SK-N-SH (cell line): ENCODE measurements around the gene GPC5. TPM values are rescaled to one million over a fixed set of nuclear protein-coding genes. Genes with fewer than 3 reads are reported as not detected.

Source experiments
- CTCF ChIA-PET: fragments of 300-600, 350-600 bp; formaldehyde crosslinking; extraction: SDS; loops from one replicate; lab custom pipeline; 2021; lab: Yijun Ruan, JAX
- POLR2A ChIA-PET: fragments of 350-600 bp; sonication (Branson Sonifier 250); formaldehyde crosslinking; extraction: SDS; loops from one replicate; lab custom pipeline; 2020; ENCODE audit warnings: antibody characterized with exemption, inconsistent platforms; lab: Yijun Ruan, JAX
- DNase-seq: peaks from one replicate; pipeline ENCODE4 v3.0.0; 2012
- H2AFZ ChIP-seq: fragments of 200-600 bp; sonication (generic); 2 replicates; pipeline ENCODE4 v1.8.1; 2016; ENCODE audit warnings: antibody characterized with exemption, mild to moderate bottlenecking, low read depth
- H3F3A ChIP-seq: fragments of 200-600 bp; sonication (generic); replicated peaks from 2 replicates; pipeline ENCODE3; 2016; ENCODE audit warnings: antibody characterized with exemption, mild to moderate bottlenecking; ENCODE audit not compliant: insufficient read depth
- H3K27ac ChIP-seq, 2 experiments: fragments of 200-500 bp in 1 of 2; fragments of 200-600 bp in 1 of 2; sonication (Bioruptor generic) in 1 of 2; sonication (generic), shearing (Covaris generic) in 1 of 2; 2 replicates each; pipeline versions ENCODE4 v1.5.1 to v1.6.1; 2014 to 2016; ENCODE audit warnings: low read depth in 2 of 2, inconsistent platforms in 1 of 2, low read length in 1 of 2, mild to moderate bottlenecking in 1 of 2, mixed read lengths in 1 of 2
- H3K27me3 ChIP-seq: fragments of 200-600 bp; sonication (generic), shearing (Covaris generic); 2 replicates; pipeline ENCODE4 v1.6.1; 2016; ENCODE audit warnings: mixed run types; ENCODE audit not compliant: insufficient read depth
- H3K36me3 ChIP-seq, 2 experiments: fragments of 200-500 bp in 1 of 2; fragments of 200-600 bp in 1 of 2; sonication (Bioruptor generic) in 1 of 2; sonication (generic) in 1 of 2; replicated peaks in 1 of 2; 2 replicates each; pipeline versions ENCODE3 to v1.5.1; 2014 to 2016; ENCODE audit warnings: low read length in 1 of 2, mild to moderate bottlenecking in 1 of 2; ENCODE audit not compliant: insufficient read depth in 2 of 2, control insufficient read depth in 1 of 2
- H3K4me1 ChIP-seq, 2 experiments: fragments of 200-500 bp in 1 of 2; fragments of 200-600 bp in 1 of 2; sonication (Bioruptor generic) in 1 of 2; sonication (generic), shearing (Covaris generic) in 1 of 2; 2 replicates each; pipeline versions ENCODE4 v1.5.1 to v1.6.1; 2014 to 2016; ENCODE audit warnings: low read depth in 1 of 2, low read length in 1 of 2, mixed run types in 1 of 2; ENCODE audit not compliant: insufficient read depth in 2 of 2, control insufficient read depth in 1 of 2
- H3K4me2 ChIP-seq: fragments of 200-600 bp; sonication (generic), shearing (Covaris generic); 2 replicates; pipeline ENCODE4 v1.6.1; 2017; ENCODE audit warnings: mixed run types
- H3K4me3 ChIP-seq, 2 experiments: fragments of 200-500 bp in 1 of 2; fragments of 200-600 bp in 1 of 2; sonication (Bioruptor generic) in 1 of 2; sonication (generic), shearing (Covaris generic) in 1 of 2; 2 replicates each; pipeline versions ENCODE4 v1.5.1 to v1.8.1; 2014 to 2016; ENCODE audit warnings: low read depth in 2 of 2, inconsistent platforms in 1 of 2, low read length in 1 of 2, mild to moderate bottlenecking in 1 of 2, mixed read lengths in 1 of 2, moderate library complexity in 1 of 2
- H3K79me2 ChIP-seq: fragments of 200-600 bp; sonication (generic); 2 replicates; pipeline ENCODE4 v1.8.1; 2017; ENCODE audit warnings: mild to moderate bottlenecking; ENCODE audit not compliant: insufficient read depth
- H3K9ac ChIP-seq: fragments of 200-600 bp; sonication (generic); 2 replicates; pipeline ENCODE4 v1.6.1; 2017; ENCODE audit warnings: mixed run types
- H3K9me2 ChIP-seq: fragments of 200-600 bp; sonication (generic); 2 replicates; pipeline ENCODE4 v1.6.1; 2017; ENCODE audit warnings: mixed run types
- H3K9me3 ChIP-seq: fragments of 200-600 bp; sonication (generic); 2 replicates; pipeline ENCODE4 v1.6.1; 2017; ENCODE audit warnings: mixed run types, mild to moderate bottlenecking, moderate library complexity
- H4K20me1 ChIP-seq: fragments of 200-600 bp; sonication (generic); 2 replicates; pipeline ENCODE4 v1.6.1; 2017; ENCODE audit warnings: mild to moderate bottlenecking, mixed run types; ENCODE audit not compliant: insufficient read depth
- FOSL2 ChIP-seq: IDR thresholded peaks from 2 replicates; pipeline ENCODE4 v1.4.0; 2012; ENCODE audit warnings: low read depth, mild to moderate bottlenecking, moderate library complexity, borderline replicate concordance
- FOXM1 ChIP-seq: IDR thresholded peaks from 2 replicates; pipeline ENCODE4 v1.4.0; 2012; ENCODE audit warnings: low read depth, mild to moderate bottlenecking
- GABPA ChIP-seq: IDR thresholded peaks from 2 replicates; pipeline ENCODE4 v1.4.0; 2012; ENCODE audit warnings: low read depth, mild to moderate bottlenecking
- GATA2 ChIP-seq: sonication (generic); formaldehyde crosslinking; IDR thresholded peaks from 2 replicates; pipeline ENCODE4 v1.5.0; 2020; ENCODE audit warnings: mild to moderate bottlenecking, missing genetic modification reagents
- MEF2A ChIP-seq: IDR thresholded peaks from 2 replicates; pipeline ENCODE4 v1.4.0; 2012; ENCODE audit warnings: low read depth, borderline replicate concordance
- MXI1 ChIP-seq: IDR thresholded peaks from 2 replicates; pipeline ENCODE4 v1.6.1; 2012; ENCODE audit warnings: mild to moderate bottlenecking, low read depth, low read length, improper control_type of control experiment
- NFIC ChIP-seq: IDR thresholded peaks from 2 replicates; pipeline ENCODE4 v1.4.0; 2012; ENCODE audit warnings: borderline replicate concordance
- RCOR1 ChIP-seq: fragments of 150-350 bp; IDR thresholded peaks from 2 replicates; pipeline ENCODE4 v1.6.1; 2017; ENCODE audit warnings: antibody characterized with exemption, low read length
- RFX5 ChIP-seq: IDR thresholded peaks from 2 replicates; pipeline ENCODE4 v1.6.1; 2012; ENCODE audit warnings: mild to moderate bottlenecking, improper control_type of control experiment, low read length
- RXRA ChIP-seq: IDR thresholded peaks from 2 replicates; pipeline ENCODE4 v1.4.0; 2012; ENCODE audit warnings: low read depth, mild to moderate bottlenecking, borderline replicate concordance
- SIN3A ChIP-seq: IDR thresholded peaks from 2 replicates; pipeline ENCODE4 v1.6.1; 2012; ENCODE audit warnings: low read depth, mild to moderate bottlenecking, low read length, moderate library complexity, borderline replicate concordance
- SMC3 ChIP-seq: IDR thresholded peaks from 2 replicates; pipeline ENCODE4 v1.6.1; 2012; ENCODE audit warnings: low read depth, low read length, improper control_type of control experiment
- TEAD4 ChIP-seq: IDR thresholded peaks from 2 replicates; pipeline ENCODE4 v1.4.0; 2012; ENCODE audit warnings: mild to moderate bottlenecking, borderline replicate concordance; ENCODE audit not compliant: insufficient read depth
- YY1 ChIP-seq: IDR thresholded peaks from 2 replicates; pipeline ENCODE4 v1.4.0; 2012; ENCODE audit warnings: low read depth, mild to moderate bottlenecking
- WGBS: methylation state at CpG from one replicate; pipeline ENCODE4 v1.1.6; 2017; ENCODE audit warnings: low lambda C conversion rate; 5-methylcytosine and 5-hydroxymethylcytosine counted together
- polyA plus RNA-seq, 3 experiments: library from polyadenylated mRNA; depleted of rRNA; stranded (reverse); fragments of >200 nt; gene quantifications; 2 replicates each; pipeline ENCODE4 v1.2.3, GENCODE V29; 2012
- TF ChIP-seq, protein P1 (sequence below): IDR thresholded peaks from 2 replicates; pipeline ENCODE4 v1.4.0; 2012; ENCODE audit warnings: low read depth, borderline replicate concordance
- TF ChIP-seq, protein P2 (sequence below): IDR thresholded peaks from 2 replicates; pipeline ENCODE4 v1.4.0; 2012; ENCODE audit warnings: low read depth
- TF ChIP-seq, protein P3 (sequence below): fragments of 200-600 bp; sonication (generic); IDR thresholded peaks from 2 replicates; pipeline ENCODE4 v1.6.1; 2017; ENCODE audit warnings: antibody characterized with exemption, mild to moderate bottlenecking, moderate library complexity
- TF ChIP-seq, protein P4 (sequence below): IDR thresholded peaks from 2 replicates; pipeline ENCODE4 v1.4.0; 2012; ENCODE audit warnings: low read depth, borderline replicate concordance
- TF ChIP-seq, protein P5 (sequence below): fragments of 150-350 bp; IDR thresholded peaks from 2 replicates; pipeline ENCODE4 v1.6.1; 2016; ENCODE audit warnings: mild to moderate bottlenecking, low read depth, low read length

GPC5 gene
- polyA plus RNA-seq, 1 of the 3 experiments (the other 2 are of a cell fraction), result 0.03 TPM

DNA sequence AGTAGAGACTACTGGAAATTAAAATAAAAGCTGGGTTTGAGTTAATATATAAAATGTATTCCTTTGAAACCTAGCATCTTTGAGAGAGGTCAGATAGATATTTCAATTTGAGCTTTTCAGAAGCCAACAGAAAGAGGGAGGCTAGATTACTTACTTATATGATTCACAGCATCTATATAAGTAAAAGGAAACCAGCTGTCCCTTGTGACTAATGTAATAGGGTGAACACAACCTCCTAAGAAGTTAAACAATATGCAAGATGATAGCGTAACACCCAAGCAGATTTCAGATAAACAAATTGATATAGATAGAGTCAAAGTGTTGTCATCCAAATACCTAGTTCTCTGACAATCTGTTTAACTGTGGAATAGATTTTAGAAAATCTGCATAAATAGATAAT is 1434.7 kb downstream of the GPC5 start:
- no peaks in the 10 kb centered on the region for H3K27me3 ChIP-seq
- no peak overlapping the region for H3K27ac ChIP-seq
- POLR2A ChIA-PET, result no interaction called here
- H3K4me2 ChIP-seq, result no peak overlapping the region
- H4K20me1 ChIP-seq, result no peaks in the 10 kb centered on the region
- H3K9me2 ChIP-seq, result no peaks in the 10 kb centered on the region
- H3F3A ChIP-seq, result peaks cover under 1% of the 10 kb centered on the region
- TF ChIP-seq, protein P1, sequence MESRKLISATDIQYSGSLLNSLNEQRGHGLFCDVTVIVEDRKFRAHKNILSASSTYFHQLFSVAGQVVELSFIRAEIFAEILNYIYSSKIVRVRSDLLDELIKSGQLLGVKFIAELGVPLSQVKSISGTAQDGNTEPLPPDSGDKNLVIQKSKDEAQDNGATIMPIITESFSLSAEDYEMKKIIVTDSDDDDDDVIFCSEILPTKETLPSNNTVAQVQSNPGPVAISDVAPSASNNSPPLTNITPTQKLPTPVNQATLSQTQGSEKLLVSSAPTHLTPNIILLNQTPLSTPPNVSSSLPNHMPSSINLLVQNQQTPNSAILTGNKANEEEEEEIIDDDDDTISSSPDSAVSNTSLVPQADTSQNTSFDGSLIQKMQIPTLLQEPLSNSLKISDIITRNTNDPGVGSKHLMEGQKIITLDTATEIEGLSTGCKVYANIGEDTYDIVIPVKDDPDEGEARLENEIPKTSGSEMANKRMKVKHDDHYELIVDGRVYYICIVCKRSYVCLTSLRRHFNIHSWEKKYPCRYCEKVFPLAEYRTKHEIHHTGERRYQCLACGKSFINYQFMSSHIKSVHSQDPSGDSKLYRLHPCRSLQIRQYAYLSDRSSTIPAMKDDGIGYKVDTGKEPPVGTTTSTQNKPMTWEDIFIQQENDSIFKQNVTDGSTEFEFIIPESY, result no peak
- TF ChIP-seq MXI1, result no peak
- no peak for TF ChIP-seq RFX5
- no peak for TF ChIP-seq MEF2A
- no peak for TF ChIP-seq NFIC
- no peak for TF ChIP-seq SMC3
- TF ChIP-seq GABPA, result no peak
- TF ChIP-seq TEAD4, result no peak
- no peak for TF ChIP-seq SIN3A
- no peak for TF ChIP-seq RCOR1
- TF ChIP-seq, protein P2, sequence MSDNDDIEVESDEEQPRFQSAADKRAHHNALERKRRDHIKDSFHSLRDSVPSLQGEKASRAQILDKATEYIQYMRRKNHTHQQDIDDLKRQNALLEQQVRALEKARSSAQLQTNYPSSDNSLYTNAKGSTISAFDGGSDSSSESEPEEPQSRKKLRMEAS, result no peak
- TF ChIP-seq GATA2, result no peak
- TF ChIP-seq, protein P3, sequence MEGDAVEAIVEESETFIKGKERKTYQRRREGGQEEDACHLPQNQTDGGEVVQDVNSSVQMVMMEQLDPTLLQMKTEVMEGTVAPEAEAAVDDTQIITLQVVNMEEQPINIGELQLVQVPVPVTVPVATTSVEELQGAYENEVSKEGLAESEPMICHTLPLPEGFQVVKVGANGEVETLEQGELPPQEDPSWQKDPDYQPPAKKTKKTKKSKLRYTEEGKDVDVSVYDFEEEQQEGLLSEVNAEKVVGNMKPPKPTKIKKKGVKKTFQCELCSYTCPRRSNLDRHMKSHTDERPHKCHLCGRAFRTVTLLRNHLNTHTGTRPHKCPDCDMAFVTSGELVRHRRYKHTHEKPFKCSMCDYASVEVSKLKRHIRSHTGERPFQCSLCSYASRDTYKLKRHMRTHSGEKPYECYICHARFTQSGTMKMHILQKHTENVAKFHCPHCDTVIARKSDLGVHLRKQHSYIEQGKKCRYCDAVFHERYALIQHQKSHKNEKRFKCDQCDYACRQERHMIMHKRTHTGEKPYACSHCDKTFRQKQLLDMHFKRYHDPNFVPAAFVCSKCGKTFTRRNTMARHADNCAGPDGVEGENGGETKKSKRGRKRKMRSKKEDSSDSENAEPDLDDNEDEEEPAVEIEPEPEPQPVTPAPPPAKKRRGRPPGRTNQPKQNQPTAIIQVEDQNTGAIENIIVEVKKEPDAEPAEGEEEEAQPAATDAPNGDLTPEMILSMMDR, result no peak
- TF ChIP-seq, protein P4, sequence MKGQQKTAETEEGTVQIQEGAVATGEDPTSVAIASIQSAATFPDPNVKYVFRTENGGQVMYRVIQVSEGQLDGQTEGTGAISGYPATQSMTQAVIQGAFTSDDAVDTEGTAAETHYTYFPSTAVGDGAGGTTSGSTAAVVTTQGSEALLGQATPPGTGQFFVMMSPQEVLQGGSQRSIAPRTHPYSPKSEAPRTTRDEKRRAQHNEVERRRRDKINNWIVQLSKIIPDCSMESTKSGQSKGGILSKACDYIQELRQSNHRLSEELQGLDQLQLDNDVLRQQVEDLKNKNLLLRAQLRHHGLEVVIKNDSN, result no peak
- no peak for TF ChIP-seq FOSL2
- no peak for TF ChIP-seq YY1
- no peak for TF ChIP-seq RXRA
- TF ChIP-seq, protein P5, sequence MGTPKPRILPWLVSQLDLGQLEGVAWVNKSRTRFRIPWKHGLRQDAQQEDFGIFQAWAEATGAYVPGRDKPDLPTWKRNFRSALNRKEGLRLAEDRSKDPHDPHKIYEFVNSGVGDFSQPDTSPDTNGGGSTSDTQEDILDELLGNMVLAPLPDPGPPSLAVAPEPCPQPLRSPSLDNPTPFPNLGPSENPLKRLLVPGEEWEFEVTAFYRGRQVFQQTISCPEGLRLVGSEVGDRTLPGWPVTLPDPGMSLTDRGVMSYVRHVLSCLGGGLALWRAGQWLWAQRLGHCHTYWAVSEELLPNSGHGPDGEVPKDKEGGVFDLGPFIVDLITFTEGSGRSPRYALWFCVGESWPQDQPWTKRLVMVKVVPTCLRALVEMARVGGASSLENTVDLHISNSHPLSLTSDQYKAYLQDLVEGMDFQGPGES, result no peak
- TF ChIP-seq FOXM1, result no peak
- TF ChIP-seq, all 33 proteins: peak for 0
- no peak for DNase-seq
- H3K36me3 ChIP-seq, result no peaks in the 10 kb centered on the region
- no peak overlapping the region for H2AFZ ChIP-seq
- no peaks in the 10 kb centered on the region for H3K79me2 ChIP-seq
- H3K4me1 ChIP-seq, result peaks cover 0 to under 1% of the 10 kb centered on the region in 2 experiments; a peak in 1 of 4 replicates
- no peak overlapping the region for H3K4me3 ChIP-seq
- CTCF ChIA-PET, result interaction anchor here (0.6 kb wide), 1 partner anchor 659 kb away, joined by 3 read pairs; no protein-coding TSS in a partner anchor
- WGBS, result 82% methylated on average over 1 of the region's 1 CpG
- no peak overlapping the region for H3K9ac ChIP-seq
- H3K9me3 ChIP-seq, result no peaks in the 10 kb centered on the region
